ENCODE measurements around the gene ZNF609.
"Not testable (repeated sequence)": the region's sequence is repeated elsewhere in the genome, so short reads cannot be mapped to it uniquely, and the experiment has no call there.

The ZNF609 gene

GRCh38 chr15:64622410-64623260, 162.3 kb downstream of the ZNF609 start:
- DNase-seq (ENCODE audit: low read depth): peak; percentile 19

GRCh38 chr15:64623347-64623996, 163.1 kb downstream of the ZNF609 start:
- no peak for DNase-seq (ENCODE audit: low read depth)

- no peak for DNase-seq (ENCODE audit: low read depth)
These were observed 163.9 kb downstream of the ZNF609 start for GRCh38 chr15:64624242-64624641.

- no peak for DNase-seq (ENCODE audit: low read depth)
These were observed 168.7 kb downstream of the ZNF609 start for GRCh38 chr15:64629063-64629462.

GRCh38 chr15:64630396-64631107, 170.2 kb downstream of the ZNF609 start:
- no peak for DNase-seq (ENCODE audit: low read depth)

GRCh38 chr15:64632639-64633038, 172.3 kb downstream of the ZNF609 start:
- DNase-seq (ENCODE audit: low read depth): not testable (repeated sequence)

- DNase-seq (ENCODE audit: low read depth): no peak
These were observed 173.0 kb downstream of the ZNF609 start for GRCh38 chr15:64633332-64633731.

GRCh38 chr15:64634027-64634426, 173.6 kb downstream of the ZNF609 start:
- DNase-seq (ENCODE audit: low read depth): no peak

GRCh38 chr15:64634576-64635498, 174.5 kb downstream of the ZNF609 start:
- no peak for DNase-seq (ENCODE audit: low read depth)

- DNase-seq (ENCODE audit: low read depth): no peak
These were observed 175.4 kb downstream of the ZNF609 start for GRCh38 chr15:64635499-64636495.

GRCh38 chr15:64636556-64636955, 176.2 kb downstream of the ZNF609 start:
- no peak for DNase-seq (ENCODE audit: low read depth)

GRCh38 chr15:64637412-64637811, 177.0 kb downstream of the ZNF609 start:
- no peak for DNase-seq (ENCODE audit: low read depth)

GRCh38 chr15:64639744-64640143, 179.4 kb downstream of the ZNF609 start:
- not testable (repeated sequence) for DNase-seq (ENCODE audit: low read depth)

GRCh38 chr15:64640146-64640871, 179.9 kb downstream of the ZNF609 start:
- DNase-seq (ENCODE audit: low read depth): no peak

GRCh38 chr15:64642875-64643274, 182.5 kb downstream of the ZNF609 start:
- no peak for DNase-seq (ENCODE audit: low read depth)

- no peak for DNase-seq (ENCODE audit: low read depth)
These were observed 183.3 kb downstream of the ZNF609 start for GRCh38 chr15:64643685-64644084.

GRCh38 chr15:64644811-64645210, 184.4 kb downstream of the ZNF609 start:
- not testable (repeated sequence) for DNase-seq (ENCODE audit: low read depth)

GRCh38 chr15:64645995-64646394, 185.6 kb downstream of the ZNF609 start:
- no peak for DNase-seq (ENCODE audit: low read depth)

- no peak for DNase-seq (ENCODE audit: low read depth)
These were observed 187.0 kb downstream of the ZNF609 start for GRCh38 chr15:64647367-64647766.

GRCh38 chr15:64650552-64650951, 190.2 kb downstream of the ZNF609 start:
- DNase-seq (ENCODE audit: low read depth): no peak

Data from stimulated activated CD8-positive, alpha-beta memory T cell treated with anti-CD3 and anti-CD28 coated beads, Interleukin-12 subunit alpha, Interleukin-12 subunit beta, amount 100 ng/mL, for 4 hours (primary cell).